ENCODE measurements around the gene AZIN2. TPM values are rescaled to one million over a fixed set of nuclear protein-coding genes. Genes with fewer than 3 reads are reported as not detected.
"Not testable (repeated sequence)": the region's sequence is repeated elsewhere in the genome, so short reads cannot be mapped to it uniquely, and the experiment has no call there.

Gene AZIN2
- 3.9 and 5.8 TPM in 2 replicates for total RNA-seq (2014; rRNA removed; shearing (Covaris generic))

GRCh38 chr1:33080885-33081553 lies at the start of gene AZIN2:
AZIN2 (plus strand) TSS chr1:33081153; CDS start chr1:33082250, 1,097 bp downstream.
- DNase-seq (ENCODE audit: low spot score) = peak; percentile 94

DNA sequence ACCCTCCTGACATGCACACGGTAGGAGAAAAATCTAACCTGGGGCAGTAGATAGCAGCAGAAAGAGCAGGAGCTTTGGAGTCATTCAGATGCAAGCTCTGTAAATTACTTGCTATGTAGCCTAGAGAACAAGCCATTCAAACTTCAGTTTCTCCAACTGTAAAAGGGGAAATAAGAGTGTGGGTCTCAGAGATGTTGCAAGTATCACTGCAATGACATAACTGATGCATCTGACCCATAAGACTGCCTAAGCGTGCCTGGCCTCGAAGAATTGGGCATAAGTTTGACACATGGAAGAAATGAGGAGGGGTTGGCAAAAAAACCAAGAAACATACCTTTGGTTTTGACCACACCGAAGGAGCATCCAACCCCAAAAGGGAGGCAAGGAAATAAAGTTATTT lies 49.4 kb upstream of the AZIN2 start:
- DNase-seq (ENCODE audit: low spot score) = no peak

- DNase-seq (ENCODE audit: low spot score) = peak; percentile 43
Observed at GRCh38 chr1:33032126-33032869, 48.7 kb upstream of the AZIN2 start.

GRCh38 chr1:33036051-33036525 lies 44.9 kb upstream of the AZIN2 start:
- no peak for DNase-seq (ENCODE audit: low spot score)

DNA sequence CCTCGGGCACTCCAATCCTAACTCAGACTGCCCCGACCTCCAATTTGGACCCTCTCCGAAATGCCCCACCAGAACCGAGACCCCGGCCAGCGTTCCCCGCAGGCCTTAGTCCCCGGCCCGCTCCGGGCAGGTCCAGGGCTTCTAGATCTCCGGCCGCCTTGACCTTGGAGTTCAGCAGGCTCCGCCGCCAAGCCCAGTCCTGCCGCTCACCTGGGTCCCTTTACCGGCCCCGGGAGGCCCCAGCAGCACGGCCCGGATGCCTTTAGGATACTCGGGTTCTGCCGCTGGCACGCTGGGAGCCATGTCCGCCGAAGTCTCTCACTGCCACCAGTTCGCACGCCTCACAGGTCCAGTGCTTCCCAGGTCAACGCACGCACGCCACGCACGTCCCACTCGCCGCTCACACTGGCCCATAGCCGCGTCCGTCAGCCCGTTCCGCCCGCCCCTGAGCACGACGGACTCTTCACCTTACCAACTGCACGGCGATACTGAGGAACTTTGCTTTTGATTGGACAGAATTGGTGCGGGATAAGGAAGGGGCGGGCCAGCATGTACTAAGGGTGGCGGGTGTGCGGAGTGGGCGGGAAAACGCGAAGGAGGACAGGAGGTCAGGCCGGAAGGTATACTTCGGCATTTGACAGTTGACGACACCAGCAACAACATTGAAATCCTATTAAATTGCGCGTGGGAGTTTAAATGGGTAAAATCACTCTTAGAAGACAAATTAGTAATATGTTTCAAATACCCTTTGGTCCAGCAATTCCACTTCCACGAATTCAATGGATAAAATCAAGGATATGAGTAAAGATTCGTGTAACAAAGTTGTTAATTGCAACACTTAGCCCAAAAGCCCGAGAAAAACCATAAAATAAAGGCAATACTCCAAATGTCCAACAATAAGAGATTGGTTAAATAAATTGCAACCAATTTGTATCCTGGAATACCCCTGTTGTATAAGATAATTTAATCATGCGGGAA lies 44.1 kb upstream of the AZIN2 start, which contains the start of gene AK2:
Gene AK2, minus strand, starts transcription at position 358 of the 978 bp plus-strand sequence. Its CDS starts 55 bp downstream, at position 303.
- peak; percentile 99 for DNase-seq (ENCODE audit: low spot score)

DNA sequence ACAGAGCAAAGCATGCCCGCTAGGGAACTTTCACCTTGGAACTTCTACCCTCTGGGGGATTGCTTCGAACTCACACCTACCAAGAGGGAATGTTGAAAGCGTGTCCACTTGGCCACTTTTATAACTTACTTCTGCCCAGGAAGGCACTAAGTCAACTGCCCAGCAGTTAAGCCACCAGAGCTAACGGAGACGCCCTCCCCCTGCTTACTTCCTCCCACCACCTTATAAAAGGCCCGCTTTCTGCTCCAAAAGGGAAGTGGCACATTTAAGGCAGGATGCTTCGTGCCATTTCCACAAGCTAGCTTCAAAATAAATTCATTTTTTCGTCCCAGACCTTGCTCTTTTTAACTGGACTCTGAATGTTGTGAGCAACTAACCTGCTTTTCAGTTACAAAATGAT lies 41.1 kb upstream of the AZIN2 start:
- no peak for DNase-seq (ENCODE audit: low spot score)

- no peak for DNase-seq (ENCODE audit: low spot score)
Observed at GRCh38 chr1:33041026-33041425, 39.9 kb upstream of the AZIN2 start.

DNA sequence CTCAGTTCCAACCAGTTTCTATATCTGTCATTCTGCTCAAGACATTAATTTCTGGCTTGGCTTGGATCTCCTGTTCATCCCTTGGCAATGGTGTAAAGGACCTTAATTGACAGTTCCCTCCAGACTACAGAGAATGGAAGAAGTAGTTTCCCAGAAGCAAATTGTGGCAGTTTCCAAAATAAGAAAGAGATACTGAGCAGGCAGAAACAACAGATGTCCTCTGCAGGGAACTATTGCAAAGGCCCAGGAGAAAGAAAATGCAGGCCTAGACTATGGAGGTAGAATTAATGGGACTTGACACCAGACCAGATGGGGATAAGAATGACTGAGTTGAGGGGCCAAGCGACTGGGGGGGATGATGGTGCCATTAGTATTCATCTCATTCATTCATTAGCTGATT lies 38.1 kb upstream of the AZIN2 start:
- DNase-seq (ENCODE audit: low spot score) = no peak

- DNase-seq (ENCODE audit: low spot score) = no peak
Observed at GRCh38 chr1:33043267-33044092, 37.5 kb upstream of the AZIN2 start.

DNA sequence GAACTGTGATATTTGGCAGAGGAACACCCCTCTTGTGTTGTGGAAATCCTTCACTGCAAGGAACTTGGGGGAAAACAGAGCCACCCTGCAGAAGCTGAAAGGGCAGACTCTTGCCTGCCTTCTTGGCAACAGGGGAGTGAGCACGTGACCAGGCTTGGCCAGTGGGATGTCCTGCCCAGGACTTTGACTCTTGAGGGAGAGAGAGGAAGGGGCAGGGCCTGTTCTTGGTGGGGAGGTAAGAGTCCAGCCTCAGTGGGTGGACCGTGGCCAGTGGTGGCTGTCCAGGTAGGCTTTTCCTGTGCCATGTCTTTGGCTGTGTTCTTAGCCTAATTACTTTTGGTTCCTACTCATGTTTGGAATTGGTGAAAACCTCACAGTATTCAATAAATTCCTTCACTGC lies 35.7 kb upstream of the AZIN2 start:
- no peak for DNase-seq (ENCODE audit: low spot score)

DNA sequence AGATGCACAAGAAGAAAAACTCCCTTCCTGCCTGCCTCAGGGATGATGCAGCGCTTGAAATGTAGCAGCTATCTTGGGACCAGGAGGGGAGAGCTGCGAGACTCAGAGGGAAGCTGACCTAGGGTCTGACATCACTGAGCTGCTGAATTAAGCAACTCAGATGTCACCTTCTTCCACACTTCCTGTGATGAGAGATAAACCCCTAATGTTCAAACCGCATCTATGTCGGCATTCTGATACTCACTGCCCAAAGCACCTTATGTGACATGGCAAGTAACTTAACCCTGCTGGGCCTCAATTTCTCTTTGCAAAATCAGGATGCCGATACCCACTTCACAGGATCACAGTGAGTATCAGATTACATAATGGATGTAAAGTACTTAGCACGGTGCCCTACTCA lies 35.1 kb upstream of the AZIN2 start:
- DNase-seq (ENCODE audit: low spot score) = no peak

DNA sequence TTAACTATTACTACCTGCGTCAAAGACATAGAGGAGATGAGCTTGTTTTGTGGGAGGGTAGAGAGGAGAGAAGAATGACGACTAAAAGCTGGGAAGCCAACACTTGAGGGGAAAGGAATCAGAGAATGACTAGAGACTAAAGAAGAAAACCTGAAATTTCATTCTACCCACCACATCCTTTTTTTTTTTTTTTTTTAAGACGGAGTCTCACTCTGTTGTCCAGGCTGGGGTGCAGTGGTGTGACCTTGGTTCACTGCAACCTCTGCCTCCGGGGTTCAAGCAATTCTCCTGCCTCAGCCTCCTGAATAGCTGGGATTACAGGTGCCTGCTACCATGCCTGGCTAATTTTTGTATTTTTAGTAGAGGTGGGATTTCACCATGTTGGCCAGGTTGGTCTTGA lies 34.7 kb upstream of the AZIN2 start:
- DNase-seq (ENCODE audit: low spot score) = not testable (repeated sequence)

- no peak for DNase-seq (ENCODE audit: low spot score)
Observed at GRCh38 chr1:33047290-33047689, 33.7 kb upstream of the AZIN2 start.

GRCh38 chr1:33047839-33048305 lies 33.1 kb upstream of the AZIN2 start:
- no peak for DNase-seq (ENCODE audit: low spot score)

DNA sequence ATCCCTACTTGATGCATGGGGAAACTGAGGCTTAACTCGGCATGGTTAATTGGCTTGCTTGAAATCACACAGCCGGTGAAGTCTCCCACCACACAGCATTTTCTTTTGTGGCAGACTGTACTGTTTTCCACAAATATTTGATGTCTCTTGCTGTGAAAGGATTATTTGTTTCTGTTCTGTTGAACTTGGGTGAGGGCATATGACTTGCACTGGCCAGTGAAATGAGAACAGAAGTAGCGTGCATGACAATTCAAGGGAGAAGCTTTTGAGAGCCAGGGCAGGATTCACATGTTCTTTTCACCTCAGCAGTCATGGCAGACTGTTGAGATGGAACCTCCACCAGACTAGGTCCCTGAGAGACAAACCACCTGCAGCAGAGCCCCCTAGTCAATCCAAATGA lies 32.5 kb upstream of the AZIN2 start:
- no peak for DNase-seq (ENCODE audit: low spot score)

DNA sequence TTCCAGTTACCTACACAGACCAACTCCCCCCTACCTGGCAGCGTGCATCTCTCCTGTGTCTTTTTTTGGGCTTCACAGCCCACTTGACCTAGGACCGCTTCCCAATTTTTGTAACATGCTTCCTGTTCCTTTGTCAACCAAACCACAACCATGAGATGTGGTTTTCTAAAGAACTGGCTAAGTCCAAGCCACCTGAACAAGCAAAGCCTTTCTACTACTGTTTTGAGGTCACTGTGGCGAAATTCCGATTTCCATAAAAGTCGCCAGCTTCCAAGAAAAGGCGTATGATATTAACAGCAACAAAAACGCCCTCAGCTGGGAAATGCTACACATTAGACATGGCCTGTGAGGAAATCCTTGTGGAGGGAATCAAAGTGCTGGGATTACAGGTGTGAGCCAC lies 31.6 kb upstream of the AZIN2 start:
- DNase-seq (ENCODE audit: low spot score) = peak; percentile 21

DNA sequence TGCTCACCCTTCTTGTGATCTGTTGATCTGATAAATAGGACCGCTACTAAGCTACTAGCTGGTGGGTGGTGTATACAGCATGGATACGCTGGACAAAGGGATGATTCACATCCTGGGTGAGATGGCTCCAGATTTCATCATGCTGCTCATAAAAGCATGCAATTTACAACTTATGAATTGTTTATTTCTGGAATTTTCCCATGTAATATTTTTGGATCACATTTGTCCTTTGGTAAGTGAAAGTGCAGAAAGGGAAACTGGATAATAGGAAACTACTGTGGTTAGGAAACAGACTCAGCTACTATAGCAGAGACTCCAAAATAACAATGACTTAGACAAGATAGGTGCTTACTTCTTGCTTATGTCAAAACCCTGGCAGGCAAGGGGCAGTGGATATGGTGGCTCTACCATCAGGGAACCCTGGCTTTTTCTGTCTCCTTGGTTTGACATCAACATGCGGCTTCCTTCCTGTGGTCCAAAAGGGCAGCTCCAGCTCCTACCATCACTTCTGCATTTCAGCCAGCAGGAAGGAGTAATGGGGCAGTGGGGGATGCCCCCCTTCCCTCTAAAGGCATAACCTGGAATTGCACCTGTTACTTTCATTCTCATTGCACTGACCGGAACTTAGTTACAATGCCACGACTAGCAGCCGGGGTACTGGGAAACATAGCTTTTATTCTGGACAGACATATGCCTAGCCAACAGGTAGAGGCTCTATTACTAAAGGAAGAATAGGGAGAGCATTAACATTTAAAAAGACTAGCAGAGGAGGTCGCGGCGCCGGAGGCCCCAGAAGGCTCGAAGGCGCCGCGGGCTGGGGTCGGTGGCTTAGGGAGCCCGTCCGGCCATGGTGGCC lies 30.5 kb upstream of the AZIN2 start:
- peak; percentile 49 for DNase-seq (ENCODE audit: low spot score)

- peak; percentile 88 for DNase-seq (ENCODE audit: low spot score)
Observed at GRCh38 chr1:33055210-33056008, 25.5 kb upstream of the AZIN2 start.

GRCh38 chr1:33056426-33056825 lies 24.5 kb upstream of the AZIN2 start:
- no peak for DNase-seq (ENCODE audit: low spot score)

All from H4 (cell line).